ENCODE results near the gene PLA2G4A.
"Not testable (repeated sequence)": the region's sequence is repeated elsewhere in the genome, so short reads cannot be mapped to it uniquely, and the experiment has no call there.

Gene PLA2G4A

DNA sequence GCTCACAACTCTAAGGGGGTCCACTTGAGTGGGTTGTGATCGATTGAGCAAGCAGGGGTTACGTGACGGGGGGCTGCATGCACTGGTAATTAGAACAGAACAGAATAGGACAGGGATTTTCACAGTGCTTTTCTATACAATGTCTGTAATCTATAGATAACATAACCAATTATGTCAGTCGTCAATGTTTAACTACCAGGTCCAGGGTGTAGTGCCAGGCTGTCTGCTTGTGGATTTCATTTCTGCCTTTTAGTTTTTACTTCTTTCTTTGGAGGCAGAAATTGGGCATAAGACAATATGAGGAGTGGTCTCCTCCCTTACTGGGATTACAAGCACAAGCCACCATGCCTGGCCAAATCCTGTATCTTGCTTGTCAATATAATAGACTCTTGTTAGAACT, 94.1 kb downstream of the PLA2G4A start:
- not testable (repeated sequence) for DNase-seq (ENCODE audit: low read depth)

DNA sequence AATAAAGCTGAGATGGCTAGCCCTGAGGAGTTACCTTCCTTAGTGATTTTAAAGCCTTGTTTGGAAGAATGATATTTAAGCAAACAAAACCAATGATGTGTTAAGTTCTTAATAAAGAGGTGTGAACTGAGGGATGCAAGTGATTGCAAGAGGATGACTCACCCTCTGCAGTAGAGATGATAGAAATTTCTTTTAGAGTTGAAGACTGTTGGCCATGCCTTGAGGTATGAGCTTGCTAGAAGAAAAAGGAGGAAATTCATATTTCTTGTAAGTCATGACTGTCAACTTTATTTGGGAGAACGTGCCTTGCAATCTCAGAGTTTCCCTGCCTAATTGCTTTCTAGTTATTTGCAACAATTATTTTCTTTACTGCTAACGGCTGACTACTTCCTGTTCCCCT, 94.7 kb downstream of the PLA2G4A start:
- no peak for DNase-seq (ENCODE audit: low read depth)

DNA sequence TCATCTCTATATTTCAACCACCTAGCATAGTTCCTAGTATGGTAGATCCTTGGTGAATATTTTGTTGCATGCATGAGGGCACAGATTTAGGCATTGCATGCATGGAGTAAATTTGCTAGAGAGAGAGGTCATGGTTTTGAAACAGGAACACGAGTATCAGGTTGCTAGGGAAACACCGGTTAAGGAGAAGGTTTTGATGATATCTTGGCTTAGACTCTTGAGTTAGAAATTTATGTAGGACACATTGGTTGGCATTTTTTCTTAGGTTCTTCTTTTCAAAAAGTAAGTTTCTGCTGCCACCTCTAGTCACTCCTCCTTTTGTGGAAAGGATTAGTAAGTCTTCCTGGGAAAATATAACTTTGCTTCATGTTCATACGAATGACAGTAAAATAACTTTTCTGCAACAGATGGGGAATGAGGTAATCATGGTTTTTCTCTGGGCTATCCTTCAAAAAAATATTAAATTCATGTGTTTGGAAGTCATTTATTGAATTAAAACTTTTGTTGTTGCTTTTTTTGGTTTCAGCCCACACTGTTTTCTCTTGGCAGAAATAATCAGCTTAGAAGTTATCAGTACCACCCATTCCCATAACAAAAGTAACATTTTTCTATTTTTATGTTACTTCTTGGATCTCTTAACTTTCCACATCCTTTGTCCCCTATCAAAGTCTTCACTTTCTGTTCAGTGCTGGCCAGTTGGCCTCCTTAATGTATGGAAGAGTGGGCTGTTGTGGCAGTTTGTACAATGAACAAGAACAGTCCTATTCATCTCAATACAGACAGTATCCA, 97.3 kb downstream of the PLA2G4A start:
- no peak for DNase-seq (ENCODE audit: low read depth)

DNA sequence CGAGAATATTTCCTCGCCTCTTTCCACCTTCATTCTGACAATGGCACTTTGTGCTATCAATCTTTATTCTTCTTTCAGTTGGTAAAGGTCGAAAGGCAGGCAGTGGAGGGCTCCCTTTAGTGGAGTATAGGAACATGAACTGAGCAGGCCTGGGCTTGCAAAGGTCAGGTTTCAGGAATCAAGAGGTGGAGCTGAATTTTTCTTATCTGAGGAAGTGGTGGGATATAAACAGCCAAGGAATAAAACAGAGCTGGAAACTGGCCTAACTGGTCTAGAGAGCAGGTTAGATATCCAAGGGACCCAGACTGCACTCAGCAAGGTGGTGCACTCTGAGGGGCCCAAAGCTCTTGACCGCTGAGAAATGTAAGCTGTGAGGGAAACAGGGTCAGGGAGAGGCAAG, 99.1 kb downstream of the PLA2G4A start:
- no peak for DNase-seq (ENCODE audit: low read depth)

DNA sequence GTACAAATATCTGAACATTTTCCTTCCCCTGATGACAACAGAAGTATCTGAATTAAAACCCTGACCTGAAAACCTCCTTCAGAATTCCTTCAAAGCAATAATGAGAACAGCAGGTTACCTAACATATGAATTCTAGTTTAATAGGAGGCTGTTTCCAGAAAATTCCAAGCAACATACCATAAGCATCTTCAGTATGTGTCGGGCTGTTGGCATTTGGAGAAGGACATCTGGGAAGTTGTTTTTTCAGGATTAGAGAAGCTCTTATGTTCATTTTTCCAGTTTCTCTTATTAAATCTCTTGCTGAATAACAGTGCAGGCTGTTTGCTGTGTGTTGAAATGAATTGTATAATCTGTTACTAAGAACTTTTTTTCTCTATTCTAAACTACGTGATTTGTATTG, 101.5 kb downstream of the PLA2G4A start:
- DNase-seq (ENCODE audit: low read depth): no peak

DNA sequence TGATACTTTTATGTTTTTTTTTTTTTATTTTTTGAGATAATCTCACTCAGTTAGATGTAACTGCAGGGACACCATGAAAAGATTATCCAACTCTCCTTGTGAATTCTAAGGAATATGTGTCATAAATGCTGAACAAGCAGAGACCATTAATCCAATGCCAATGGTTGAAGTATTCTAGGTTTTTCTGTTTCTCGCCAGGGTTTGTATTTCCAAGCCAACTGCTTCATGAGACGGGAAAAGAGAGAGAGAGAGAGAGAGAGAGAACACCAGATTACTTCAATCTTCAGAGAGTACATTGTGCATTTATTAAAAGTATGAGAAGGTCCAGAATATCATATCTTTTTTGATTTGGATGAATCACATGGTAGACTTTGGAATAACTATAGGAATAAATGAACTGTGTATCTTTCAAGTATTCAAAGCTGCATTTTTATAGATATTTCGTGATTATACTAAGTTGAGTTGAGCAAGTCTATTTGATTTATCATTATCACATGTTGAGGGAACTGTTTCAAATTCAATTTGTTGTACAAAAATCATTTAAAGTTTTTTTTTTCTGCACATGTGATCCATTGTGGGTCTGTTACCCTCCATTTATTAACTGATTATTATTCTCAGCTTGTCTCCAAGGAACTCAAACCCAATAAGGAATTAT, 108.4 kb downstream of the PLA2G4A start:
- no peak for DNase-seq (ENCODE audit: low read depth)

DNA sequence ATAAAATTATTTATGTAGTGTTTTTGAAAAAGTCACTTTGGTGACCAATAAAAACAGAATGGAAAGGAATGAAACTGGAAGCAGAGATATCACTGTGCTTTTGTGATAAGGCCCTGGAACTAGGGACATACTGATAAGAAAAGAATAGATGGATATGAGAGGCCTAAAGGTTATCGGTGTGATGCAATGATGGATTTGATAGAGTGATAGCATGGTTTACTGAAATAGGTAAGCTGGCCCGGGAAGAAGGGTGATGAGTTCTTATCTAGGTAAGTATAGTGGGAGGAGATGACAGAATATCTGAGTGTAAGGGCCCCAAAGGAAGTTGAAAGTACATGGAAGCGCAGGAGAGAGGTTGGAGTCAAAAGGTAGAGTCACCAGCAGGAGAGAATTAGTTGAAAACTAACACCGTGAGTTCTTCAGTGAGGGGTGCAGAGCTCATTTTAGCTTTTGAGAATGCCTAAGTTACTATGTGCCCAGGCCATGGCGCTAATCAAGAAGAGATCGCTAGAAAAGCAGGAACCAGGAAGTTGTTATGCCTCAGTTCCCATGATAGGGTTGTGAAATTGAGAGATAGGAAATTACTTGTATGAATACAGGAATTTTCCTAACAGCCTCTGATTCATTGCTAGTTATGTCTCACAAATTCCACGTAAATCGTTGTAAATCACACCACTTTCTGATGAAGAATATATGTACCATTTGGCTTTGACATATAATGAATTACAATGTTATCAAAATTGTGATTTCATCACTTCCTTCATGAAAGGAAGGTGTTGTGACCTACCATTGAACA, 115.3 kb downstream of the PLA2G4A start:
- no peak for DNase-seq (ENCODE audit: low read depth)

DNA sequence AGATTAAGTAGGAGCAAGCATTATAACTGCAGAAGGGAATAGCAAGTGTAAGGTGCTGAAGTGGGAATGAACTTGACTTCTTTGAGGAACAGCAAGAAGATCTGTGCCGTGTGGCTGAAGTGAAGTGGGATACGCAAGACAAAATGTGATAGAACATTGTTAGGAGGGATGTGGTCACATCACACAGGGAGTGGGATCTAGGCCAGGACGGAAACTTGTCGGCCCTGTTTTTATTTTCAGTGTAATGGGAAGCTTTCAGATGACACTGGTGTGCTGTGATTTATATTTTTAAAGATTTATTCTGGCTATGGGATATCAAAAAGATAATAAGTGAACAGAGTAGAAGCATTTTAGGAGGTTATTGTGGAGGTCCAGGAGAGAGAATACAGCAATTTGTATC, 116.4 kb downstream of the PLA2G4A start:
- no peak for DNase-seq (ENCODE audit: low read depth)

DNA sequence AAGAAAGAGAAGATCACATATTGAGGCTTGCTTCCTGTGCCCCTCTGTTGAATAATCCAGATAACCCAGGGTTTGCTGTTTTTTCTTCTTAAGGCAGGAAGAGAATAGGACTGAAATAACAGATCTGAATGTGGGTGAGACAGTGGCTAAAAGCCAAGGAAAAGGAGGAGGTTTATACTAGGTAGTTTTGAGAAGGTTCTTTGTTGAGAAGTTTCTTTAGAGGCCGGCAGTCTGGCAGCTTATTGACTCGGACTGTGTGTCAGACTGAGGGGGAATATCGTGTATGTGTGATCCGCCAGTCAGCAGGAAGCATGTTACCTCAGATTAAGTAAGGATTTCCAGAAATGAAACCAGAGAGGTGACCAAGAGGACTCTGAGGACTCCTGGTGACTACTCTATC, 119.8 kb downstream of the PLA2G4A start:
- DNase-seq (ENCODE audit: low read depth): no peak

DNA sequence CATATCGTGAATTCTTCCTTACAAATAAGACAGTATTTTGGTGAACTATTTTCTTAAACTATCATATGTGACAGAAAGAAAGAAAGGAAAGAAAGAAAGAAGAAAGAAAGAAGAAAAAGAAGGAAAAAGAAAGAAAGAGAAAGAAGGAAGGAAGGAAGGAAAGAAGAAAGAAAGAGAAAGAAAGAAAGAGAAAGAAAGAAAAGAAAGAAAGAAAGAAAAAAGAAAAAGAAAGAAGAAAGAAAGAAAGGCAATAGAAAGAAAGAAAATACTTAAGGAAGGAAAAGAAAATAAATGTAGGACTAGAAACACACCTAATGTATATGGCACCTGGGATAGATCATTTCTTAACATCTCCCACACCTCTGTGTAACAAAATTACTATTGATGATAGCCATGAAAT, 120.4 kb downstream of the PLA2G4A start:
- no peak for DNase-seq (ENCODE audit: low read depth)

DNA sequence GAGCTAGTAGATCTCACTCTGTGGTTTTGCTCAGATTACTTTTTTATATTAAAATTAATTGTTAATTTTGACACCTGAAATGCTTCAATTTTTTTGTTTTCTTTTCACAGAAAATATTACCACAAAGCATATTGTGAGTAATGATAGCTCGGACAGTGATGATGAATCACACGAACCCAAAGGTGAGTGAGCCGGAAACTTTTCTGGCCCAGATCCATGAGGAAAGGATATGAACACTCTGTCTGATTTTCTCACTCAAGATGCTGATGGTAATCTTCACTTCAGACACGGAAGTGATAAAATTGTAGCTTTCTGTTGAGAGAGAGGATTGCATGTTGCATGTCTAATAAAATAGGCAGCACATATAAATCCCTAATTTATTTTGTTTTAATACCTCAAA, 121.8 kb downstream of the PLA2G4A start:
- DNase-seq (ENCODE audit: low read depth): no peak

DNA sequence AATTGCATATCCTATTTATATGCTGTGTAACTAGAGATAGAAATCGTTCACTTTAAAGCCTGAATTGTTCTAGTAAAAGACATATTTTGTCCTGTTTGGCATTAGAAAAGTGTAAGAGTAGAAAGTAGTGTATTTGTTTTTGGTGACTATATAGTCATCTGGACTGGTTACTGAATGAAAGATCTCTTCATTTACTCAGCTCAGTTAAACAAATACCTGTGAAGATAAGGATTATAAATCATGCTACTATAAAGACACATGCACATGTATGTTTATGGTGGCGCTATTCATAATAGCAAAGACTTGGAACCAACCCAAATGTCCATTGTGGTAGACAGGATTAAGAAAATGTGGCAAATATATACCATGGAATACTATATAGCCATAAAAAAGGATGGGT, 125.1 kb downstream of the PLA2G4A start:
- DNase-seq (ENCODE audit: low read depth): no peak

DNA sequence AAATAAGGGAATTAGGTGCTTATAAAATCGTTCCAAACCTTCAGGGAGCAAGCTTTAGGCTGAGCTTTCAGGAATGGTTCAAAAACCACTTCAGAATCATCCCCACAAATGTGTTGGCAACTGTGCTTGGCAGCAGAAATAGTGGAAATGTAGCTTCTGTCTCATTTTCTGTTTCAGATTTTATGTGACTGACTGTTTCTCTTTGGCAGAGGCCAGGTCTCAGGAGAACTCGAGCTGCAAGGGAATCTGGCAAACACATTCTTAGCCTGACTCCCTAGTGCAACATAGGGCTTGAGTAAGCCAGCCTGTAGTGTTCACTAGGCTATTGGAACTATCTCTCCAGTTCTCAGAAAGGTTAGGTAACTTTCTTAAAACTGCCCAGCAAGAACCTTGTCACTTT, 128.6 kb downstream of the PLA2G4A start:
- DNase-seq (ENCODE audit: low read depth): no peak

DNA sequence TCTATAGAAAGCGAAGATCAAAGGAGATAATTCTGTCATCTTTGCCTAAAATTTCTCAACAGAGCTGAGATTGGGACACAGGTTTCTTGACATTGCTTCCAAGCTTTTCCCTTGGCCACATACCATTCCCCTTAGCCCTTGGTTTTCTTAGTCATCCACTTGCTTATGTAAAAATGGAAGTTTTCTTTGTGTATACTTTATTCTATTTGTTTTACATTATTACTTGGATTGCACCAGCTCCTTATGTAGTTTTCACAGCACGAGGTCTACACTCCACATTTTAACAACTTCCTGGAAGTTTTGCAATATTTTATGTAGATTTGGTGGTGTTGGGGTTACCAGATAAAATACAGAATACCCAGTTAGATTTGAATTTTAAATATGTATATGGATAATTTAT, 129.8 kb downstream of the PLA2G4A start:
- no peak for DNase-seq (ENCODE audit: low read depth)

DNA sequence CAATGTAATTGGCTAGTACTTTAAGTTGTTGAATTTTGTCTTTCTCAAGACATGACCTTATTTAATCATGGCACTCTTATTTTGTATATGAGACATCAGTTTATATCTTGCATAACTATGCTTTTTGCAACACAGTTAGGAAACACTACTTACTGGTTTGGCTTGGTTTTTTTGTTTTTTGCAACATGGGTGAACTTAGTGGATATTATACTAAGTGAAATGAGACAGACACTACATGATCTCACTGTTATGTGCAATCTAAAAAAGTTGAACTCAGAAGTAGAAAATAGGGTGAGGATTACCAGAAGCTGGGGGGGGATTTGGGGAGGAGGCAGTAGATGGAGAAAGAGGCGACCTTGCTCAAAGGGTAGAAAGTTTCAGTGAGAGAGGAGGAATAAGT, 132.1 kb downstream of the PLA2G4A start:
- no peak for DNase-seq (ENCODE audit: low read depth)

DNA sequence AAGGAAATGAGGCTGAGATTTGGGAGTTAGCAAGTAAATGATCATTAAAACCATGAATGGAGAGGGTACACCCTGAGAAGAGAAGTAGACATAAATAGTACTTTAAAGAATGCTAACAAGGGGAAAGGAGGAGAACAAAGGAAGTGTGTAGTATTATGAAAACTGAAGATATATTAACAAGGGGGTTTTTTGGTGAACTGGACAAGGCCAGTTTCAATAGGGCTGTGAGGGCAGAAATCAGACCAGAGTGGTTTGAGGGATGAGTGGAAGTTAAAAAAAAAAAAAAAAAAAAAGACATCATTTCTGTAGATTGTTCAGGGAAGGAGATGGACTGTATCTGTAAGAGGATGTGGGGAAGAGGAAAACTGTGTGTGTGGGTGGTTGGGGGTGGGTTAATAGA, 137.1 kb downstream of the PLA2G4A start:
- DNase-seq (ENCODE audit: low read depth): no peak

DNA sequence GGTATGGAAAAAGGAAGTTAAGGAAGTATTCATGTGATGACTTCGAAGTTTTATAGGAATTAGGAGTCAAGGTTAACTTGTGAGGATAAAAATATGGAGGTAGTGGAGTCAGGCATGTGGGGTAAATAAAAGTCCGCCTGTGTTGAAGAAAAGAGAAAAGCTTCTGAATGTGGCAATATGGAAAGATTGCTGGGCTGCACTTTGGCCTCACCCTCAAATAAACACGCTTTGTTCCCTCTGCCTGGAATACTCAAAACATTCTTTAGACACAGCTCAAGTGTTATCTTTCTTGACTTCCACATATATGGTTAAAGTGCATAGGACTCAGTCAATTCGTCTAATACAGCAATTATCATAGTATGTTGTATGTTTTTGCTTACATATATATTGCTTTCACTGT, 137.7 kb downstream of the PLA2G4A start:
- DNase-seq (ENCODE audit: low read depth): no peak

DNA sequence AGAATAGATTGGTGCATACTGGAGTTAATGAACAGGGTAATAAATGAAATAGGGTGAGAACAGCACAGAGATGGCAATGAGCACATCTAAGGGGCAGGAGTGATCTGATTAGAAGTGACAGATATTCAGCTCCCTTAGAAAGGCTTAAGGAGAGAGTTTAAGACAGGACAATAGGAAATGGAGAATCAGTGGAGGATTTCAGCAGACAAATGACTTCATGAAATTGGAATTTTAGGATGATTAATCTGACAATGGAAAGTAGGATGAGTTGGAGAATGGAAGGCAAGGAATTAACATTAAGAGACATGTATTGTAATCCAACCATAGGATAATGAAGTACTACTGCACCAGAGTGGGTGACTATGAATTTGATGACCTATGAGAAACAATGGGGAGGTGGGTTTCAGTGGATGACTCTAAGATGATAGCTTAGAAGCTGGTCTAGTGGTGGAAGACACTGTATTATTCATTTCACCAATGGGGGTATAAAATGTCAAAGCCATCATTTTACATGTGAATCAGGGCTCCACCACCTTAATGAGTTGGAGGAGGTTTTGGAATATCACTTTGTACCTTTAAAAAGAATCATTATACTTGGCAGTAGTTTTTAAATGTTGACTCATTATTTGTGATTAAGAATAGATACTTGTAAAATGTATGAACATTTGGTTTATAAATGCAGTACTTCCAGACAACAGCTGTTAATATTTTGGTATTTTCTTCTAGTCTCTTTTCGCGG, 139.1 kb downstream of the PLA2G4A start:
- DNase-seq (ENCODE audit: low read depth): no peak

DNA sequence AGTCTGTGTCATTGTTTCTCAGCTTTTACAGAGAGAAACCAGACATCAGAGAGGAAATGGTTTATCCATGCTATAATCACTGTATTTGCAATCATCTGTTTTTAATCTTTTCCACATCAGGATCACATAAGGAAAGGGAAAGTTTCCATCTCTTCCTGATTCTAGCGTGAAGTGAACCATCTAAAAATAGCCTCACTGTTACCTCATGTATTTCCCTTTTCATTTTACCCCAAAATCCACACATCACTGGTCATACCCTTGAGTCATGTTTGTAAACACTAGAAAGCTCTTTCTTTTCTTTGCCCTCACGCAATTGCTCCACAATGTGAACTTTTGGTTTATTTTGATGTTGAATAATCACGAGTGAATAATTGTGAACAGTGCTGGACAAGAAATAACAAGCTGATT, 146.0 kb downstream of the PLA2G4A start:
- DNase-seq (ENCODE audit: low read depth): no peak

DNA sequence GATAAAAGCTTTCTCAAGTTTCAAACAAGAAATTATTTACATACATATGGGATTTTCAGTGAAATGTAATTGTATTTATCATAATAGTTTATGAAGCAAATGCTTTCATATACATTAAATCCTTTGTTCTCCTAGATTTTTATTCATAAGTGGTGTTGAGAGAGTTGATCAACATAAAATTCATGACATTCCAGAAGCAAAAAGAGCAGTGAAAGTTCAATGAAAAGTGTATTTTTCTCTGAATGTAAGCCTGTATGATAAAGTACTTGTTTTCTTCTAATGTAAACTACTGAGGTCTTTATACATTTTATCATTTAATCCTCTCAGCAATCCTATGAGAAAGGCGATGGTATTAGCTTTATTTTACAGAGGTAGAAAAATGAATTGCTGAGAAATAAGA, 146.5 kb downstream of the PLA2G4A start:
- no peak for DNase-seq (ENCODE audit: low read depth)

DNA sequence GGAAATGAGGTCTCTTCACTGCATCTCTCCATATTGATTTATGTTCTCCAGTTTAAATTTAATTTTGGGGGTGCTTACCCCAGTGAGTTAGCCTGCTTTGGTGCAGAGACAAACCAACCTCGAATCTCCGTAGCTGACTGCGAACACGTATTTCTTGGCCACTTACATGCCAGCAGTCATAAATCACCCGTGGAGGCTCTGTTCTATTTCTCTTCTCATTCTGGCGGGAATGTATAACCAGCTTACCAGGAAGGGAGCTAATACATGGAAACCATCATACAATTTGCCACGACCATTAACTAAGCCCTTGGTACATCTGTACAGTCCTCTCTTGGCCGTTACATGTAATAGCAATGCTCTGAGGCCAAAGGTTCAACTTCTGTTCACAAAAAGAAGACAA, 148.0 kb downstream of the PLA2G4A start:
- DNase-seq (ENCODE audit: low read depth): no peak

DNA sequence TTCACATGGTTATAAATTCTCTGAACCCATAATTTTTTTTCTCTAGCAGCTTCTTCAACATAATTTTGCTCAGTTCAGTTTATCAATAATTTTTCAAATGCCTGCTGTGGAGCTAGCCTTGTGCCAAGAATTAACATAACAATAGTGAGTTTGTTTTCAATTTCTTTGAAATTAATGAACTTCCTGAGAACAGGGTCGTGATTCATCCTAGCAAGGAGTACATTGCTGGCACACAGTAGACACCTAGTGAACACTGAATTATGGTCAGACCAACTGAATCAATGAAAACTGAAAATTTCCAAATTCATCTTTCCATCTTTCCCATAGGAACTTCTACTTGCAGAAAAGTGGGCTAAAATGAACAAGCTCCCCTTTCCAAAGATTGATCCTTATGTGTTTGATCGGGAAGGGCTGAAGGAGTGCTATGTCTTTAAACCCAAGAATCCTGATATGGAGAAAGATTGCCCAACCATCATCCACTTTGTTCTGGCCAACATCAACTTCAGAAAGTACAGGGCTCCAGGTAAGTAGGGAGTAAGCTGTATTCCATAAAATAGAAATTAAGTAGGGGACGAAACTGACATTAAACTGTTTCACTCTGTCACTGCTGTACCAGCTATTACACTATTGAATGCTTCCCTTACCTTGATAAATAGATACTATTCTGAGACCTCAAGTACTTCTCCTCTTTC, 148.7 kb downstream of the PLA2G4A start:
- no peak for DNase-seq (ENCODE audit: low read depth)
